ENCODE results near the gene CISD3.

DNA sequence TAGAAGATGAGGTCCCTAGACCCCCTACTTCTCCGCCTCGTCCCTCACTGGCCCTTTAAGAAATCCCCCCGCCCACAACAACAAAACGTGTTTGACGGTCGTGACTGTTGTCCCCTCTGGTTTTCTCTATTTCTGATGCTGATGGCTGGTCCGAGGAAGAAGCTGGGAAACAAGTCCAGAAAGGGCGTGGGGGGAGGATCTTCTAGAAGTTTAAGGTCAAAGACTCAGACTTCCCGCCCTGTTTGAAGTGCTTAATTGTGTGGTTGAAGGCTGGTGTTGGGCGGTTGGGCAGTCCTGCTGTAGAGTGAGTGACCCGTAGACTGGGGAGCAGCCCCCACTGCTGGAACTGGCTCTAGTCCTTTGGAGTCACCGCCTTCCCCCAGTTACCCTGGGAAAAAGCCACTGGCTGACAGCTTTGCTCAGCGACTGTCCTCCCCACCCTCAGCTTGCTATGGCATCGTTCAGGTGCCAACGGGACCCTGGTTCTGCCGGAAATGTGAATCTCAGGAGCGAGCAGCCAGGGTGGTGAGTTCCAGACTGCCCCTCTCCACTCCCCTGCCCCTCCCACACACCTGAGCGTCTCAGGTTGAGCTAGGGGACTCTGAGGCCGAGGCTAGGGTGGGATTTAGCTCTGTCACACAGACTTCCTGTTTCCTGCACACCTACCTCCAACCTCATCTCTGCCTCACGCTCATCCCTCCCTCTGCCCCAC lies 23.5 kb upstream of the CISD3 start:
- TF ChIP-seq, protein P1, sequence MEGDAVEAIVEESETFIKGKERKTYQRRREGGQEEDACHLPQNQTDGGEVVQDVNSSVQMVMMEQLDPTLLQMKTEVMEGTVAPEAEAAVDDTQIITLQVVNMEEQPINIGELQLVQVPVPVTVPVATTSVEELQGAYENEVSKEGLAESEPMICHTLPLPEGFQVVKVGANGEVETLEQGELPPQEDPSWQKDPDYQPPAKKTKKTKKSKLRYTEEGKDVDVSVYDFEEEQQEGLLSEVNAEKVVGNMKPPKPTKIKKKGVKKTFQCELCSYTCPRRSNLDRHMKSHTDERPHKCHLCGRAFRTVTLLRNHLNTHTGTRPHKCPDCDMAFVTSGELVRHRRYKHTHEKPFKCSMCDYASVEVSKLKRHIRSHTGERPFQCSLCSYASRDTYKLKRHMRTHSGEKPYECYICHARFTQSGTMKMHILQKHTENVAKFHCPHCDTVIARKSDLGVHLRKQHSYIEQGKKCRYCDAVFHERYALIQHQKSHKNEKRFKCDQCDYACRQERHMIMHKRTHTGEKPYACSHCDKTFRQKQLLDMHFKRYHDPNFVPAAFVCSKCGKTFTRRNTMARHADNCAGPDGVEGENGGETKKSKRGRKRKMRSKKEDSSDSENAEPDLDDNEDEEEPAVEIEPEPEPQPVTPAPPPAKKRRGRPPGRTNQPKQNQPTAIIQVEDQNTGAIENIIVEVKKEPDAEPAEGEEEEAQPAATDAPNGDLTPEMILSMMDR (IDR thresholded peaks at IDR 0.05; ENCODE audit: low read length): no peak
- TF ChIP-seq EZH2 (IDR thresholded peaks at IDR 0.05; ENCODE audit: borderline replicate concordance, low read length): no peak

All from OCI-LY1 (cell line).